DOHH2 (cell line): Measurements from ENCODE around the gene TSC22D4.

ENCODE experiments used
- H3F3A ChIP-seq: fragments of 200-600 bp; sonication (generic), shearing (Covaris generic); 2 replicates; pipeline ENCODE4 v1.6.0; 2016; ENCODE audit warnings: antibody characterized with exemption, mild to moderate bottlenecking; ENCODE audit not compliant: control insufficient read depth, insufficient read depth
- H3K27ac ChIP-seq: fragments of 200-600 bp; sonication (generic); 2 replicates; pipeline ENCODE4 v1.5.1; 2014; ENCODE audit warnings: low read depth, mild to moderate bottlenecking, low read length, moderate library complexity
- H3K27me3 ChIP-seq: fragments of 200-600 bp; sonication (generic); 2 replicates; pipeline ENCODE4 v1.6.1; 2014; ENCODE audit warnings: mild to moderate bottlenecking, low read length, mixed read lengths; ENCODE audit not compliant: control insufficient read depth
- H3K36me3 ChIP-seq: fragments of 200-600 bp; sonication (generic); 2 replicates; pipeline ENCODE4 v1.6.1; 2014; ENCODE audit warnings: mild to moderate bottlenecking, low read length, moderate library complexity, mixed read lengths; ENCODE audit not compliant: control insufficient read depth
- H3K4me1 ChIP-seq: fragments of 200-600 bp; sonication (generic); 2 replicates; pipeline ENCODE4 v1.6.1; 2014; ENCODE audit warnings: mild to moderate bottlenecking, low read length, mixed read lengths; ENCODE audit not compliant: control insufficient read depth
- H3K4me2 ChIP-seq: fragments of 200-600 bp; sonication (generic); 2 replicates; pipeline ENCODE4 v1.6.0; 2014; ENCODE audit warnings: mild to moderate bottlenecking, low read length, moderate library complexity
- H3K4me3 ChIP-seq: fragments of 200-600 bp; sonication (generic); 2 replicates; pipeline ENCODE4 v1.5.1; 2014; ENCODE audit warnings: mild to moderate bottlenecking, low read length, mixed read lengths
- H3K79me2 ChIP-seq: fragments of 200-600 bp; sonication (generic); 2 replicates; pipeline ENCODE4 v1.6.1; 2014; ENCODE audit warnings: mild to moderate bottlenecking, low read length, mixed read lengths; ENCODE audit not compliant: control insufficient read depth
- H3K9me2 ChIP-seq: fragments of 200-600 bp; sonication (generic); replicated peaks from 2 replicates; pipeline ENCODE4 v1.6.1; 2014; ENCODE audit warnings: mild to moderate bottlenecking, low read length, mixed read lengths; ENCODE audit not compliant: control insufficient read depth
- H3K9me3 ChIP-seq: fragments of 200-600 bp; sonication (generic); 2 replicates; pipeline ENCODE4 v1.6.1; 2014; ENCODE audit warnings: antibody characterized with exemption, low read length, mixed read lengths; ENCODE audit not compliant: control insufficient read depth, insufficient read depth
- H4K20me1 ChIP-seq: fragments of 200-600 bp; sonication (generic); 2 replicates; pipeline ENCODE4 v1.6.0; 2014; ENCODE audit warnings: low read depth, mild to moderate bottlenecking, antibody characterized with exemption, low read length, moderate library complexity; ENCODE audit not compliant: control insufficient read depth, insufficient read depth
- CTCF ChIP-seq: fragments of 200-600 bp; sonication (generic); IDR thresholded peaks from one replicate; pipeline ENCODE4 v1.5.1; 2014; ENCODE audit warnings: antibody characterized with exemption, mild to moderate bottlenecking, low read depth, low read length; ENCODE audit not compliant: poor library complexity, severe bottlenecking
- EZH2phosphoT487 ChIP-seq: fragments of 200-600 bp; sonication (generic); IDR thresholded peaks from 2 replicates; pipeline ENCODE4 v1.6.1; 2017; ENCODE audit warnings: borderline replicate concordance, mild to moderate bottlenecking, antibody characterized with exemption, low read length, moderate library complexity, mixed read lengths

TSC22D4 gene

DNA sequence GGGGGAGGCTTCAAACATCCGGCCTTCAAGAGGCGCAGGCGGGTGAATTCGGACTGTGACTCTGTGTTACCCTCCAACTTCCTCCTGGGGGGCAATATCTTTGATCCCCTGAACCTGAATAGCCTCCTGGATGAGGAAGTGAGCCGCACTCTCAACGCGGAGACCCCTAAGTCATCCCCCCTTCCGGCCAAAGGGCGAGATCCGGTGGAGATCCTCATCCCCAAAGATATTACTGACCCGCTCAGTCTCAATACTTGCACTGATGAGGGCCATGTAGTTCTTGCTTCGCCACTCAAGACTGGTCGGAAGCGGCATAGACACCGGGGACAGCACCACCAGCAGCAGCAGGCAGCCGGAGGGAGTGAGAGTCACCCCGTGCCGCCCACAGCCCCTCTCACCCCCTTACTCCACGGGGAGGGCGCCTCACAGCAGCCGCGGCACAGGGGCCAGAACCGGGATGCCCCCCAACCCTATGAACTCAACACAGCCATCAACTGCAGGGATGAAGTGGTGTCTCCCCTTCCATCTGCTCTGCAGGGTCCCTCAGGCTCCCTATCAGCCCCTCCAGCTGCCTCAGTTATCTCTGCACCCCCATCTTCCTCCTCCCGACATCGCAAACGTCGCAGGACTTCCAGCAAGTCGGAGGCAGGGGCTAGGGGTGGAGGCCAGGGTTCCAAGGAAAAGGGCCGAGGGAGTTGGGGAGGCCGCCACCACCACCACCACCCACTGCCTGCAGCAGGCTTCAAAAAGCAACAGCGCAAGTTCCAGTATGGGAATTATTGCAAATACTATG lies 48.3 kb downstream of the TSC22D4 start:
- Histone ChIP-seq H3F3A (peaks cover 49% of the 10 kb centered on the region), H3K9me2 (no peaks in the 10 kb centered on the region), H3K4me3 (peak overlapping the region; percentile 77), H3K27me3 (no peaks in the 10 kb centered on the region), H3K36me3 (peaks cover 59% of the 10 kb centered on the region), H3K4me2 (peak overlapping the region; percentile 83), H3K4me1 (peaks cover 55% of the 10 kb centered on the region), H3K79me2 (peaks cover 61% of the 10 kb centered on the region), H3K9me3 (peaks cover 5% of the 10 kb centered on the region), H4K20me1 (peaks cover 11% of the 10 kb centered on the region; the same call in 1 of the 2 replicates), H3K27ac (peak overlapping the region; percentile 89)
- TF ChIP-seq CTCF: no peak
- no peak for TF ChIP-seq EZH2phosphoT487

DNA sequence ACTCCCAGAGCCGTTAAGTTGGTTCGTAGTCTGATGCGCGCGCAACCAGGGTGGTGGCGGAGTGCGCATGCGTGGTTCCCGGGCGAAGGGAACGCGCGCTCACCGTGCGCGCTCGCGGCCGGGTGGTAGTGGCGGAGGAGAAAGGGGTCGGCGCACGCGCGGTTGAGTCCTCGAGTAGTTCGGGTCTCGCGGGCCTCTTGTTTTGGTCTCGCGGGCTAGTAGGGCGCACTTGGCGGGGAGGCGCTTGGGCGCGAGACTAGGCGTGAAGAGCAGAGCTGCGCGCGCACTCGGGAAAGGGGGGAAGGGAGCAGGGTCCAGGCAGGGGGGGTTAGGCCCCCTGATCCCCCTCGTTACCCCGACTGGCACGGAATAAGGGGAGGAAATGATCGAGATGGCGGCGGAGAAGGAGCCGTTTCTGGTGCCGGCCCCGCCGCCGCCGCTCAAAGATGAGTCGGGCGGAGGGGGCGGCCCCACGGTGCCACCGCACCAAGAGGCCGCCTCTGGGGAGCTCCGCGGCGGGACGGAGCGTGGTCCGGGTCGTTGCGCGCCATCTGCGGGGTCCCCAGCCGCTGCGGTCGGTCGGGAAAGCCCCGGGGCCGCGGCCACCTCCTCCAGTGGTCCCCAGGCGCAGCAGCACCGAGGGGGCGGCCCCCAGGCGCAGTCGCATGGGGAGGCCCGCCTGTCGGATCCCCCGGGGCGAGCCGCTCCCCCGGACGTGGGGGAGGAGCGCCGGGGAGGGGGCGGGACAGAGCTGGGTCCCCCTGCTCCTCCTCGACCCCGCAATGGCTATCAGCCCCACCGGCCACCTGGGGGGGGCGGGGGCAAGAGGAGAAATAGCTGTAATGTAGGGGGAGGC lies 49.1 kb downstream of the TSC22D4 start, which contains the start of gene MEPCE:
Gene MEPCE (plus strand): TSS at position 195 of the 856 bp plus-strand sequence. CDS start 188 bp downstream, at position 383.
- peaks cover 52% of the 10 kb centered on the region for H3K79me2 ChIP-seq
- H3F3A ChIP-seq: peaks cover 52% of the 10 kb centered on the region
- H3K4me3 ChIP-seq: peak within 1 kb of the TSS; percentile 77
- TF ChIP-seq EZH2phosphoT487 (no peak), CTCF (no peak)
- no peaks in the 10 kb centered on the region for H3K27me3 ChIP-seq
- H4K20me1 ChIP-seq: peaks cover 11% of the 10 kb centered on the region; the same call in 1 of the 2 replicates
- peaks cover 51% of the 10 kb centered on the region for H3K4me1 ChIP-seq
- H3K4me2 ChIP-seq: peak within 1 kb of the TSS; percentile 83
- H3K27ac ChIP-seq: peak within 1 kb of the TSS; percentile 89
- H3K9me3 ChIP-seq: peaks cover 5% of the 10 kb centered on the region
- peaks cover 51% of the 10 kb centered on the region for H3K36me3 ChIP-seq
- H3K9me2 ChIP-seq: no peaks in the 10 kb centered on the region

GRCh38 chr7:100428967-100429636 lies 49.9 kb downstream of the TSC22D4 start:
- Histone ChIP-seq H3K4me2 (peak overlapping the region; percentile 83), H3K4me3 (peak overlapping the region; percentile 77), H3K9me2 (no peaks in the 10 kb centered on the region), H3K27ac (peak overlapping the region; percentile 89), H4K20me1 (peaks cover 11% of the 10 kb centered on the region; the same call in 1 of the 2 replicates), H3K4me1 (peaks cover 43% of the 10 kb centered on the region), H3K36me3 (peaks cover 43% of the 10 kb centered on the region), H3K9me3 (peaks cover 5% of the 10 kb centered on the region), H3K79me2 (peaks cover 45% of the 10 kb centered on the region), H3F3A (peaks cover 46% of the 10 kb centered on the region), H3K27me3 (no peaks in the 10 kb centered on the region)
- TF ChIP-seq CTCF (peak; percentile 13), EZH2phosphoT487 (no peak)
